DND-41 (cell line): ENCODE data around the gene ABHD17C.

Experiments used
- ATAC-seq: fragments of 200-7000 bp; cut with Tn5 transposase; 3 replicates; pipeline ENCODE4 v1.9.1; 2021; ENCODE audit warnings: low read depth; ENCODE audit not compliant: insufficient read depth
- DNase-seq: peaks from one replicate; pipeline ENCODE4 v3.0.0-alpha.2; 2020
- H2AFZ ChIP-seq: 2 replicates; pipeline ENCODE4 v1.6.0; 2012; ENCODE audit warnings: low read depth, low read length
- H3K27ac ChIP-seq: 2 replicates; pipeline ENCODE4 v1.5.1; 2012; ENCODE audit warnings: low read length, inconsistent platforms
- H3K27me3 ChIP-seq: fragments of 200-600 bp; sonication (generic); 2 replicates; pipeline ENCODE4 v1.6.0; 2012; ENCODE audit warnings: low read length, mild to moderate bottlenecking, inconsistent platforms; ENCODE audit not compliant: insufficient read depth, poor library complexity
- H3K36me3 ChIP-seq: 2 replicates; pipeline ENCODE4 v1.5.1; 2012; ENCODE audit warnings: low read length, inconsistent platforms; ENCODE audit not compliant: insufficient read depth
- H3K4me1 ChIP-seq: 2 replicates; pipeline ENCODE4 v1.5.1; 2012; ENCODE audit warnings: mild to moderate bottlenecking, low read length; ENCODE audit not compliant: insufficient read depth
- H3K4me2 ChIP-seq: 2 replicates; pipeline ENCODE4 v1.6.0; 2012; ENCODE audit warnings: mild to moderate bottlenecking, moderate library complexity, low read length, inconsistent platforms; ENCODE audit not compliant: insufficient read depth
- H3K4me3 ChIP-seq, 2 experiments: fragments of 200-600 bp in 1 of 2; shearing (Covaris generic) in 1 of 2; 2 replicates each; pipeline ENCODE4 v1.5.1; 2012 to 2016; ENCODE audit warnings: inconsistent platforms in 2 of 2, low read length in 2 of 2, mild to moderate bottlenecking in 2 of 2, low read depth in 1 of 2, moderate library complexity in 1 of 2
- H3K79me2 ChIP-seq: 2 replicates; pipeline ENCODE4 v1.6.0; 2012; ENCODE audit warnings: low read length, inconsistent platforms; ENCODE audit not compliant: insufficient read depth
- H3K9ac ChIP-seq: 2 replicates; pipeline ENCODE4 v1.6.0; 2012; ENCODE audit warnings: low read depth, mild to moderate bottlenecking, inconsistent platforms, low read length, moderate library complexity
- H3K9me3 ChIP-seq: 2 replicates; pipeline ENCODE4 v1.5.1; 2012; ENCODE audit warnings: low read length, moderate library complexity, mild to moderate bottlenecking, inconsistent platforms; ENCODE audit not compliant: insufficient read depth, severe bottlenecking
- H4K20me1 ChIP-seq: 2 replicates; pipeline ENCODE4 v1.6.0; 2012; ENCODE audit warnings: low read length; ENCODE audit not compliant: insufficient read depth
- CTCF ChIP-seq: IDR thresholded peaks from 2 replicates; pipeline ENCODE4 v1.5.1; 2012; ENCODE audit warnings: borderline replicate concordance, low read length, moderate library complexity, mild to moderate bottlenecking; ENCODE audit not compliant: poor library complexity, severe bottlenecking; ENCODE audit errors: extremely low read depth
- EZH2 ChIP-seq: IDR thresholded peaks from 3 replicates; pipeline ENCODE4 v1.6.1; 2012; ENCODE audit warnings: borderline replicate concordance, low read depth, mild to moderate bottlenecking, moderate library complexity, low read length, inconsistent platforms; ENCODE audit not compliant: severe bottlenecking

ABHD17C gene

GRCh38 chr15:80777137-80777536, 82.0 kb downstream of the ABHD17C start:
- TF ChIP-seq EZH2 = no peak
- TF ChIP-seq CTCF = no peak
- Histone ChIP-seq H3K4me3 (no peak overlapping the region), H3K27ac (no peak overlapping the region), H3K79me2 (no peaks in the 10 kb centered on the region), H4K20me1 (no peaks in the 10 kb centered on the region; the same call in 1 of the 2 replicates), H2AFZ (no peak overlapping the region), H3K27me3 (no peaks in the 10 kb centered on the region), H3K4me1 (no peaks in the 10 kb centered on the region), H3K9ac (no peak overlapping the region), H3K9me3 (no peaks in the 10 kb centered on the region), H3K4me2 (no peak overlapping the region), H3K36me3 (no peaks in the 10 kb centered on the region)
- DNase-seq = no peak
- ATAC-seq = no peak

- Histone ChIP-seq H3K79me2 (no peaks in the 10 kb centered on the region), H3K27me3 (no peaks in the 10 kb centered on the region), H3K4me2 (no peak overlapping the region), H3K9ac (no peak overlapping the region), H3K36me3 (no peaks in the 10 kb centered on the region), H3K27ac (no peak overlapping the region), H2AFZ (no peak overlapping the region), H4K20me1 (peaks cover 2% of the 10 kb centered on the region; the same call in 1 of the 2 replicates), H3K4me3 (no peak overlapping the region), H3K9me3 (no peaks in the 10 kb centered on the region), H3K4me1 (no peaks in the 10 kb centered on the region)
- DNase-seq (no peak), ATAC-seq (no peak)
- TF ChIP-seq EZH2 = no peak
- no peak for TF ChIP-seq CTCF
These were observed 82.9 kb downstream of the ABHD17C start for GRCh38 chr15:80777826-80778620.

GRCh38 chr15:80778621-80778963, 83.5 kb downstream of the ABHD17C start:
- Histone ChIP-seq H4K20me1 (peaks cover 2% of the 10 kb centered on the region; the same call in 1 of the 2 replicates), H3K36me3 (no peaks in the 10 kb centered on the region), H3K79me2 (no peaks in the 10 kb centered on the region), H3K4me3 (no peak overlapping the region), H3K9me3 (no peaks in the 10 kb centered on the region), H3K4me2 (no peak overlapping the region), H3K9ac (no peak overlapping the region), H3K27ac (no peak overlapping the region), H3K27me3 (no peaks in the 10 kb centered on the region), H3K4me1 (no peaks in the 10 kb centered on the region), H2AFZ (no peak overlapping the region)
- DNase-seq (no peak), ATAC-seq (no peak)
- TF ChIP-seq EZH2 (no peak), CTCF (no peak)
